K562 (cell line): ENCODE measurements around the gene ARF5. TPM values are rescaled to one million over a fixed set of nuclear protein-coding genes. Genes with fewer than 3 reads are reported as not detected.

Source experiments
- ARID1B ChIP-seq: fragments of 450-650 bp; IDR thresholded peaks from 2 replicates; pipeline ENCODE4 v1.6.1; 2016; ENCODE audit warnings: antibody characterized with exemption, mild to moderate bottlenecking, inconsistent platforms
- ARNT ChIP-seq, 2 experiments: fragments of 450-650 bp; IDR thresholded peaks; 2 replicates each; pipeline ENCODE4 v1.6.1; 2016; ENCODE audit warnings: mild to moderate bottlenecking in 1 of 2
- CHCHD3 ChIP-seq: fragments of 250-450 bp; sonication (Bioruptor Pico); IDR thresholded peaks from 2 replicates; pipeline ENCODE4 v2.1.2; 2022; ENCODE audit warnings: mild to moderate bottlenecking
- CHD1 ChIP-seq: fragments of 200-600 bp; sonication (generic); IDR thresholded peaks from one replicate; pipeline ENCODE4 v1.6.1; 2012; ENCODE audit warnings: mild to moderate bottlenecking, moderate library complexity, low read length, inconsistent platforms
- DDX20 ChIP-seq: fragments of 450-650 bp; IDR thresholded peaks from 2 replicates; pipeline ENCODE4 v1.6.1; 2016; ENCODE audit warnings: missing genetic modification characterization, low read depth, mild to moderate bottlenecking, missing compliant biosample characterization, moderate library complexity
- KLF16 ChIP-seq: IDR thresholded peaks from 2 replicates; pipeline ENCODE4 v1.6.1; 2016; ENCODE audit warnings: antibody characterized with exemption
- MIER1 ChIP-seq: fragments of 450-650 bp; IDR thresholded peaks from 2 replicates; pipeline ENCODE4 v1.6.1; 2016; ENCODE audit warnings: antibody characterized with exemption, mild to moderate bottlenecking, low read depth
- MYC ChIP-seq, 2 experiments: fragments of 250-450 bp in 1 of 2; sonication (Bioruptor Pico) in 1 of 2; IDR thresholded peaks; 2 replicates each; pipeline versions ENCODE4 v1.5.1 to v1.6.1; 2012 to 2021; ENCODE audit warnings: low read depth in 2 of 2, borderline replicate concordance in 1 of 2, improper control_type of control experiment in 1 of 2, low read length in 1 of 2, mild to moderate bottlenecking in 1 of 2, moderate library complexity in 1 of 2
- NBN ChIP-seq: fragments of 450-650 bp; IDR thresholded peaks from 2 replicates; pipeline ENCODE4 v1.6.1; 2016; ENCODE audit warnings: low read depth, mild to moderate bottlenecking
- PHF21A ChIP-seq: fragments of 450-650 bp; IDR thresholded peaks from 2 replicates; pipeline ENCODE4 v1.6.1; 2017; ENCODE audit warnings: low read depth, borderline replicate concordance
- SPI1 ChIP-seq: IDR thresholded peaks from 2 replicates; pipeline ENCODE4 v1.6.1; 2011; ENCODE audit warnings: low read depth, low read length, control low read depth, borderline replicate concordance
- SRSF3 ChIP-seq: fragments of 200-400 bp; formaldehyde crosslinking; IDR thresholded peaks from 2 replicates; pipeline ENCODE4 v1.6.1; 2016; ENCODE audit warnings: mild to moderate bottlenecking, low read length, moderate library complexity; ENCODE audit not compliant: insufficient read depth
- ZNF507 ChIP-seq: conservative IDR thresholded peaks from 2 replicates; pipeline ENCODE4 v1.6.1; 2017; ENCODE audit warnings: missing genetic modification characterization, missing compliant biosample characterization
- ZNF707 ChIP-seq: fragments of 250-450 bp; sonication (Bioruptor Pico); conservative IDR thresholded peaks from 2 replicates; pipeline ENCODE4 v1.8.0; 2022; ENCODE audit warnings: inconsistent platforms, mild to moderate bottlenecking, moderate library complexity
- polyA plus RNA-seq, 8 experiments: library from polyadenylated mRNA; depleted of rRNA in 4 of 8; stranded (reverse) in 5 of 8; unstranded in 3 of 8; fragments of >200 nt; fragmentation: Nextera tagmentation in 2 of 8; fragmentation: Illumina TruSeq in 1 of 8; extraction: Ambion mirVana in 2 of 8; extraction: Trizol in 1 of 8; gene quantifications; 2 replicates each; pipeline versions ENCODE4 v1.2.1 to v1.2.3, GENCODE V29; 2011 to 2014; ENCODE audit warnings: inconsistent platforms in 1 of 8, missing spikeins in 1 of 8
- total RNA-seq, 7 experiments: library from RNA; depleted of rRNA in 6 of 7; stranded (reverse); fragments of >200 nt in 6 of 7; fragmentation: Illumina TruSeq in 2 of 7; extraction: Trizol in 2 of 7; gene quantifications; 2 replicates each; pipeline versions ENCODE4 v1.2.1 to v1.2.3, GENCODE V29; 2011 to 2021; ENCODE audit warnings: low replicate concordance in 1 of 7
- TF ChIP-seq, protein P1 (sequence below): fragments of 250-450 bp; sonication (Bioruptor Pico); IDR thresholded peaks from 2 replicates; pipeline ENCODE4 v1.8.0; 2022; ENCODE audit warnings: inconsistent platforms
- TF ChIP-seq, protein P2 (sequence below): fragments of 450-650 bp; IDR thresholded peaks from 2 replicates; pipeline ENCODE4 v1.6.1; 2016; ENCODE audit warnings: antibody characterized with exemption
- TF ChIP-seq, protein P3 (sequence below): fragments of 450-650 bp; formaldehyde crosslinking; IDR thresholded peaks from 2 replicates; pipeline ENCODE4 v1.4.0; 2020; ENCODE audit warnings: mild to moderate bottlenecking, moderate library complexity
- TF ChIP-seq, protein P4 (sequence below): fragments of 450-650 bp; formaldehyde crosslinking; IDR thresholded peaks from 2 replicates; pipeline ENCODE4 v1.4.0; 2020; ENCODE audit warnings: mild to moderate bottlenecking, moderate library complexity
- TF ChIP-seq, protein P5 (sequence below): sonication (generic); formaldehyde crosslinking; IDR thresholded peaks from 2 replicates; pipeline ENCODE4 v1.8.0; 2022; ENCODE audit warnings: missing genetic modification reagents, mild to moderate bottlenecking, borderline replicate concordance

The ARF5 gene
- total and polyA plus RNA-seq, 9 of the 15 experiments (the other 6 are each of a cell fraction or from before 2014, with no cell fraction given): 8.1 to 290 (median 125) TPM

DNA sequence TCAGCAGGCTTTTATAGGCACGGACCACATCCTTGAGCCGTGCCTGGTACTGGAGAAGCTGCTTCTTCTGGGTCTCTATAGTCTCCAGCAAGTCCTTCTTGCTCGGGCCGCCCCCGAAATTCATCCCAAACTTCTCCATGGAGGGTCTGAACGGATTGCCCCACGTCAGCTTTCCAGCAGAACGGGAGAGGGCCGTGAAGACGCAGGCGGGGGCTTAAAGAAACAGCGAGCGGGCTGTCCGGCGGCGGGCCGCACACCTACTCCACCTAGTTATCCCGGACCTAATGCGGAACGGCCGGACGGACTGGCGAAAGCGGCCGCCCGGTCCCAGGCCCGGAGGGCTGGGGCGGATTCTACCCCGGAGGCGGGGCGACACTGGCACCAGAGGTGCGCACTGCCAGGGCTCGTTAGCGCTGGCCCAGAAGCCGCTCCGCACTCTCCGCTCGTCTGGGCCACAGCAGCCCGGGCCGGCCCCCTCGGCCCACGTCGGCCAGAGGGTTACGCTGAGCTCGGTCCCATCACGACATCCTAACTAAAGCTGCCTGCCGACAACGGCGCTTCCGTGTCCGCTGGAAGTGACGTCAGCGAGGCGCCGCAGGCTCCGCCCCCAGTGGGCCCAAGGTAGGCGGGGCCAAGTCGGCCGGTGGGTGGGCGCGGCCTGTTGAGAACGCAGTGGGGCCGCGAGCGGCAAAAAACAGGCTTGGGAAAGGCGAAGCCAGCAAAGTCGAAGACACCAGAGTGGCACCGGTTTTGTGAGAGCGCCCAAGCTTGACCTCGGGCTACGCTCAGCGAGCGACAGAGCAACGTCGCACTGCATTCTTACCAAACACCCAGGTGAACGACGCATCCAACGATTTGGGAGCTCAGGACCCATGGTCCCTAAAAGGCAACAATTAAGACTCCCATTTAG, 2.9 kb upstream of the ARF5 start, which contains the start of gene GCC1 (continued):
- TF ChIP-seq, protein P1, sequence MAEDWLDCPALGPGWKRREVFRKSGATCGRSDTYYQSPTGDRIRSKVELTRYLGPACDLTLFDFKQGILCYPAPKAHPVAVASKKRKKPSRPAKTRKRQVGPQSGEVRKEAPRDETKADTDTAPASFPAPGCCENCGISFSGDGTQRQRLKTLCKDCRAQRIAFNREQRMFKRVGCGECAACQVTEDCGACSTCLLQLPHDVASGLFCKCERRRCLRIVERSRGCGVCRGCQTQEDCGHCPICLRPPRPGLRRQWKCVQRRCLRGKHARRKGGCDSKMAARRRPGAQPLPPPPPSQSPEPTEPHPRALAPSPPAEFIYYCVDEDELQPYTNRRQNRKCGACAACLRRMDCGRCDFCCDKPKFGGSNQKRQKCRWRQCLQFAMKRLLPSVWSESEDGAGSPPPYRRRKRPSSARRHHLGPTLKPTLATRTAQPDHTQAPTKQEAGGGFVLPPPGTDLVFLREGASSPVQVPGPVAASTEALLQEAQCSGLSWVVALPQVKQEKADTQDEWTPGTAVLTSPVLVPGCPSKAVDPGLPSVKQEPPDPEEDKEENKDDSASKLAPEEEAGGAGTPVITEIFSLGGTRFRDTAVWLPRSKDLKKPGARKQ (CRISPR knock-in tag): peak; percentile 100
- TF ChIP-seq DDX20 (tag): no peak
- no peak for TF ChIP-seq MIER1
- TF ChIP-seq NBN: peak; percentile 74; the same call in 1 of the 2 replicates
- TF ChIP-seq, protein P2, sequence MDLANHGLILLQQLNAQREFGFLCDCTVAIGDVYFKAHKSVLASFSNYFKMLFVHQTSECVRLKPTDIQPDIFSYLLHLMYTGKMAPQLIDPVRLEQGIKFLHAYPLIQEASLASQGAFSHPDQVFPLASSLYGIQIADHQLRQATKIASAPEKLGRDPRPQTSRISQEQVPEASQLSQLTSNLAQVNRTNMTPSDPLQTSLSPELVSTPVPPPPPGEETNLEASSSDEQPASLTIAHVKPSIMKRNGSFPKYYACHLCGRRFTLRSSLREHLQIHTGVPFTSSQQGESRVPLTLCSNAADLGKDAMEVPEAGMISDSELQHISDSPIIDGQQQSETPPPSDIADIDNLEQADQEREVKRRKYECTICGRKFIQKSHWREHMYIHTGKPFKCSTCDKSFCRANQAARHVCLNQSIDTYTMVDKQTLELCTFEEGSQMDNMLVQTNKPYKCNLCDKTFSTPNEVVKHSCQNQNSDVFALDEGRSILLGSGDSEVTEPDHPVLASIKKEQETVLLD: no peak
- TF ChIP-seq ARID1B: no peak
- peak; percentile 81 for TF ChIP-seq MYC (IDR thresholded peaks at IDR 0.05; ENCODE audit: low read depth, low read length)
- peak; percentile 74; the same call in 1 of the 2 replicates for TF ChIP-seq MYC (CRISPR knock-in tag; IDR thresholded peaks at IDR 0.05; ENCODE audit: borderline replicate concordance, low read depth)
- TF ChIP-seq SRSF3: no peak
- no peak for TF ChIP-seq CHCHD3 (CRISPR knock-in tag)
- no peak for TF ChIP-seq SPI1
- TF ChIP-seq, protein P3, sequence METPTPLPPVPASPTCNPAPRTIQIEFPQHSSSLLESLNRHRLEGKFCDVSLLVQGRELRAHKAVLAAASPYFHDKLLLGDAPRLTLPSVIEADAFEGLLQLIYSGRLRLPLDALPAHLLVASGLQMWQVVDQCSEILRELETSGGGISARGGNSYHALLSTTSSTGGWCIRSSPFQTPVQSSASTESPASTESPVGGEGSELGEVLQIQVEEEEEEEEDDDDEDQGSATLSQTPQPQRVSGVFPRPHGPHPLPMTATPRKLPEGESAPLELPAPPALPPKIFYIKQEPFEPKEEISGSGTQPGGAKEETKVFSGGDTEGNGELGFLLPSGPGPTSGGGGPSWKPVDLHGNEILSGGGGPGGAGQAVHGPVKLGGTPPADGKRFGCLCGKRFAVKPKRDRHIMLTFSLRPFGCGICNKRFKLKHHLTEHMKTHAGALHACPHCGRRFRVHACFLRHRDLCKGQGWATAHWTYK (CRISPR knock-in tag): peak; percentile 88
- no peak for TF ChIP-seq PHF21A
- TF ChIP-seq, protein P4, sequence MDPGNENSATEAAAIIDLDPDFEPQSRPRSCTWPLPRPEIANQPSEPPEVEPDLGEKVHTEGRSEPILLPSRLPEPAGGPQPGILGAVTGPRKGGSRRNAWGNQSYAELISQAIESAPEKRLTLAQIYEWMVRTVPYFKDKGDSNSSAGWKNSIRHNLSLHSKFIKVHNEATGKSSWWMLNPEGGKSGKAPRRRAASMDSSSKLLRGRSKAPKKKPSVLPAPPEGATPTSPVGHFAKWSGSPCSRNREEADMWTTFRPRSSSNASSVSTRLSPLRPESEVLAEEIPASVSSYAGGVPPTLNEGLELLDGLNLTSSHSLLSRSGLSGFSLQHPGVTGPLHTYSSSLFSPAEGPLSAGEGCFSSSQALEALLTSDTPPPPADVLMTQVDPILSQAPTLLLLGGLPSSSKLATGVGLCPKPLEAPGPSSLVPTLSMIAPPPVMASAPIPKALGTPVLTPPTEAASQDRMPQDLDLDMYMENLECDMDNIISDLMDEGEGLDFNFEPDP (CRISPR knock-in tag): 0 out of 2 replicates have a peak, but pooled peaks have one; percentile 72
- no peak for TF ChIP-seq KLF16
- peak in 1 of 2 experiments; percentile 29; a peak in 1 of 4 replicates for TF ChIP-seq ARNT (IDR thresholded peaks at IDR 0.05)
- TF ChIP-seq, protein P5, sequence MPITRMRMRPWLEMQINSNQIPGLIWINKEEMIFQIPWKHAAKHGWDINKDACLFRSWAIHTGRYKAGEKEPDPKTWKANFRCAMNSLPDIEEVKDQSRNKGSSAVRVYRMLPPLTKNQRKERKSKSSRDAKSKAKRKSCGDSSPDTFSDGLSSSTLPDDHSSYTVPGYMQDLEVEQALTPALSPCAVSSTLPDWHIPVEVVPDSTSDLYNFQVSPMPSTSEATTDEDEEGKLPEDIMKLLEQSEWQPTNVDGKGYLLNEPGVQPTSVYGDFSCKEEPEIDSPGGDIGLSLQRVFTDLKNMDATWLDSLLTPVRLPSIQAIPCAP (CRISPR knock-in tag): no peak
- TF ChIP-seq ZNF507 (tag): no peak
- no peak for TF ChIP-seq ZNF707 (CRISPR knock-in tag)
- peak; percentile 51 for TF ChIP-seq CHD1
